Prostate gland (tissue), 2 donors: Measurements from ENCODE around the gene CDH10. TPM values are rescaled to one million over a fixed set of nuclear protein-coding genes. Genes with fewer than 3 reads are reported as not detected.

Source experiments
- DNase-seq: peaks from one replicate; pipeline ENCODE4 v3.0.0-alpha.2; 2019; ENCODE audit warnings: low spot score
- H3K27ac ChIP-seq, 2 donors: fragments of 200-600 bp; sonication (generic); 2 replicates each; pipeline ENCODE4 v1.5.1; 2017 to 2019
- H3K27me3 ChIP-seq: fragments of 200-600 bp; sonication (generic); replicated peaks from 2 replicates; pipeline ENCODE4 v1.5.1; 2019; ENCODE audit not compliant: insufficient read depth
- H3K36me3 ChIP-seq, 2 donors: fragments of 200-600 bp; sonication (generic); 1 replicate in 1 of 2; 2 replicates in 1 of 2; pipeline versions ENCODE4 v1.5.1 to v1.8.1; 2017 to 2019
- H3K4me1 ChIP-seq: fragments of 200-600 bp; sonication (generic); replicated peaks from 2 replicates; pipeline ENCODE4 v1.5.1; 2019
- H3K4me3 ChIP-seq, 2 donors: fragments of 200-600 bp; sonication (generic); 2 replicates each; pipeline ENCODE4 v1.5.1; 2017 to 2019
- H3K9me3 ChIP-seq: fragments of 200-600 bp; sonication (generic); 2 replicates; pipeline ENCODE4 v1.5.1; 2017
- POLR2A ChIP-seq: fragments of 450-650 bp; IDR thresholded peaks from one replicate; pipeline ENCODE4 v1.6.1; 2016; ENCODE audit warnings: antibody characterized with exemption, mild to moderate bottlenecking
- POLR2AphosphoS5 ChIP-seq: sonication (generic); formaldehyde crosslinking; IDR thresholded peaks from one replicate; pipeline ENCODE4 v1.6.1; 2017; ENCODE audit warnings: antibody characterized with exemption
- WGBS: methylation state at CpG from one replicate; pipeline ENCODE4 v1.1.5; 2018; 5-methylcytosine and 5-hydroxymethylcytosine counted together
- intact Hi-C: fragments of 100-400 bp; cut with DNase I; formaldehyde crosslinking; loops from one replicate; pipeline ENCODE4 v1.14.2; 2022
- total RNA-seq, 2 donors: library from RNA; depleted of rRNA; stranded (reverse); fragments of >200 nt; gene quantifications; one replicate each; pipeline ENCODE4 v1.1.0, GENCODE V29; 2016
- TF ChIP-seq, protein P1 (sequence below), 4 experiments: fragments of 200-600 bp in 2 of 4; fragments of 450-650 bp in 2 of 4; sonication (generic) in 2 of 4; IDR thresholded peaks; 1 replicate in 3 of 4; 2 replicates in 1 of 4; pipeline ENCODE4 v1.5.1; 2016 to 2019; ENCODE audit warnings: antibody characterized with exemption in 4 of 4, mild to moderate bottlenecking in 2 of 4, moderate library complexity in 2 of 4

Gene CDH10
- total RNA-seq: 1 to 10 TPM in 1 of 2 donors, under 1 TPM in 1; 0.77 to 1.1 TPM

DNA sequence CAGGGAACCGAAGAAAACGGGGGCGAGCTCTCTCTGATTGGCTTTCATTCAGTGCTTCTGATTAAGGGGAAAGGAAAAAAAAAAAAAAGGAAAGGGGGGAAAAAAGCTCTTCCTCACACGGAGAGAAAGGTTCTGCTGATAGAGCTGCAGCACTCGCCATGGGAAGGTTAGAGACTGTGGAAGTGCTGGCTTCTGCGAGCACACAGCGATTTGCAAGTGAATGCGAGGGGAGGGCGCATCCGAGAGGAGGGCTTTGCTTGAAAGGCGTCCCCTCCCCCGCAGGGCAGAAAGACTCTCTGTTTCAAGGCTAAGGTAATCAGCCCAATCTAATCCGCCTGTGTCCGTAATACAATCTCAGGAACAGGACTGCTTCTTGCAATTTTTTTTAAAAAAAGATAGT, at the start of gene CDH10:
Gene CDH10 (minus strand): TSS at position 218 of the 400 bp plus-strand sequence. CDS start 51,488 bp downstream, outside the sequence.
- H3K27ac ChIP-seq: no peak within 1 kb of the TSS
- H3K27me3 ChIP-seq: no peaks in the 10 kb centered on the region
- no peaks in the 10 kb centered on the region for H3K36me3 ChIP-seq
- TF ChIP-seq POLR2A: no peak
- TF ChIP-seq, protein P1, sequence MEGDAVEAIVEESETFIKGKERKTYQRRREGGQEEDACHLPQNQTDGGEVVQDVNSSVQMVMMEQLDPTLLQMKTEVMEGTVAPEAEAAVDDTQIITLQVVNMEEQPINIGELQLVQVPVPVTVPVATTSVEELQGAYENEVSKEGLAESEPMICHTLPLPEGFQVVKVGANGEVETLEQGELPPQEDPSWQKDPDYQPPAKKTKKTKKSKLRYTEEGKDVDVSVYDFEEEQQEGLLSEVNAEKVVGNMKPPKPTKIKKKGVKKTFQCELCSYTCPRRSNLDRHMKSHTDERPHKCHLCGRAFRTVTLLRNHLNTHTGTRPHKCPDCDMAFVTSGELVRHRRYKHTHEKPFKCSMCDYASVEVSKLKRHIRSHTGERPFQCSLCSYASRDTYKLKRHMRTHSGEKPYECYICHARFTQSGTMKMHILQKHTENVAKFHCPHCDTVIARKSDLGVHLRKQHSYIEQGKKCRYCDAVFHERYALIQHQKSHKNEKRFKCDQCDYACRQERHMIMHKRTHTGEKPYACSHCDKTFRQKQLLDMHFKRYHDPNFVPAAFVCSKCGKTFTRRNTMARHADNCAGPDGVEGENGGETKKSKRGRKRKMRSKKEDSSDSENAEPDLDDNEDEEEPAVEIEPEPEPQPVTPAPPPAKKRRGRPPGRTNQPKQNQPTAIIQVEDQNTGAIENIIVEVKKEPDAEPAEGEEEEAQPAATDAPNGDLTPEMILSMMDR (IDR thresholded peaks at IDR 0.05): no peak
- no peak for TF ChIP-seq POLR2AphosphoS5
- intact Hi-C loops: no loop called here
- DNase-seq: no peak
- no peaks in the 10 kb centered on the region for H3K4me1 ChIP-seq
- no peaks in the 10 kb centered on the region for H3K9me3 ChIP-seq
- under 1% methylated on average over 14 of the region's 14 CpGs for WGBS
- peak within 1 kb of the TSS; percentile 7 to 12 for H3K4me3 ChIP-seq

DNA sequence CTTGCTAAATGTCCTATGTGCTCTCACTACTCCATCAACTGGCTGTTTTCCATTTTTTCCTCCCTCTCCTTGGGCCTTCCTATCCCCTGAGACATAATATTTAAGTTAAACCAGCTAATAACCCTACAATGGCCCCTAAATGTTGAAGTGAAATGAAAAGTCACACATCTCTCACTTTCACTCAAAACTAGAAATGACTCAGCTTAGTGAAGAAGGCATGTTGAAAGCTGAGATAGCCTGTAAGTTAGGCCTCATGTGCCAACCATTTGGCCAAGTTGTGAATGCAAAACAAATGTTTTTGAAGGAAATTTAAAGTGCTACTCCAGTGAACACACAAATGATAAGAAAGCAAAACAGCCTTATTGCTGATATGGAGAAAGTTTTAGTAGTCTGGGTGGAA, 48.8 kb upstream of the CDH10 start:
- no peaks in the 10 kb centered on the region for H3K9me3 ChIP-seq
- TF ChIP-seq POLR2A: no peak
- TF ChIP-seq POLR2AphosphoS5: no peak
- TF ChIP-seq, protein P1 (IDR thresholded peaks at IDR 0.05): no peak
- no peaks in the 10 kb centered on the region for H3K27me3 ChIP-seq
- no peak for DNase-seq
- no peak overlapping the region for H3K27ac ChIP-seq
- intact Hi-C loops: no loop called here
- H3K36me3 ChIP-seq: no peaks in the 10 kb centered on the region
- no peak overlapping the region for H3K4me3 ChIP-seq
- no peaks in the 10 kb centered on the region for H3K4me1 ChIP-seq

DNA sequence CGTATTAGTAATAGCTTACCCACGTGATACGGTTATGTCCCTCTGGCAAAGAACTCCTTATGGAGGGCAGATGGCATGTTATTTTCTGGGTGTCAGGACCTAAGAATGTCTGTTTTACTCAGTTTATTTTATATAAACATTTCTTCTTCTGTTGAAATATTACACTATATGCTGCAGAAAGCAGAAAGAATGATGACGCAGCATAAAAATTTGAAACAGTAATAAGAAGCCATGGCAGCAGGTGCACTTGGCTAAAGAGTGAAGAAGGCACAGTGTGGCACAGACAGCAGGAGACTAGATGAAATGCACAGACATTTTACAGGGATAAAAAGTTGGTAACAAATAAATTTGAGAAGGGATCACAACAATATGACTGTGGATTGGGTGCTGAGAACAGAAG, 46.3 kb upstream of the CDH10 start:
- WGBS: 95% methylated on average over 4 of the region's 4 CpGs
- no peaks in the 10 kb centered on the region for H3K9me3 ChIP-seq
- no peak for DNase-seq
- intact Hi-C loops: no loop called here
- H3K4me1 ChIP-seq: no peaks in the 10 kb centered on the region
- H3K36me3 ChIP-seq: no peaks in the 10 kb centered on the region
- H3K4me3 ChIP-seq: no peak overlapping the region
- H3K27ac ChIP-seq: no peak overlapping the region
- H3K27me3 ChIP-seq: no peaks in the 10 kb centered on the region
- TF ChIP-seq POLR2AphosphoS5: no peak
- no peak for TF ChIP-seq POLR2A
- TF ChIP-seq, protein P1 (IDR thresholded peaks at IDR 0.05): no peak

DNA sequence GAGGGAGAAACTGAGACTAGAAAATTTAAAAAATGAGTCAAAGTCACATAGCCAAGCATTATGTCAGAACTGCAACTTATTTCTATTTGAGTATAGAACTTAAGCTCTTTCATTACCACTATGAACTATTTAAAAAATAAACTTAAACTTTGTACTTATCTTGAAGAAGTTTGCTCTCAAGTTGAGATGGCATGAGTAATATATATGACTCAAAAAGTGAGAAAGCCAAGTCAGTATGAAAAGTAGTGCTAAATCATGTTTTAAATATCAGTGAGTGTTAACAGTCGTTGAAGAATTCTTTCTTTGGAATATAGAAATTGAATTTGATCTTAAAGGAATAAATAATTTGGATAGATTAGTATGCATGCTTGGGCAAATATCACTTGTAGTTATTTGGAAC, 36.3 kb upstream of the CDH10 start:
- Histone ChIP-seq H3K9me3 (no peaks in the 10 kb centered on the region), H3K27me3 (no peaks in the 10 kb centered on the region), H3K27ac (no peak overlapping the region), H3K36me3 (no peaks in the 10 kb centered on the region), H3K4me1 (no peaks in the 10 kb centered on the region), H3K4me3 (no peak overlapping the region)
- WGBS: 75% methylated on average over 1 of the region's 1 CpG
- intact Hi-C loops: no loop called here
- TF ChIP-seq POLR2A: no peak
- TF ChIP-seq, protein P1 (IDR thresholded peaks at IDR 0.05): no peak
- TF ChIP-seq POLR2AphosphoS5: no peak
- no peak for DNase-seq

DNA sequence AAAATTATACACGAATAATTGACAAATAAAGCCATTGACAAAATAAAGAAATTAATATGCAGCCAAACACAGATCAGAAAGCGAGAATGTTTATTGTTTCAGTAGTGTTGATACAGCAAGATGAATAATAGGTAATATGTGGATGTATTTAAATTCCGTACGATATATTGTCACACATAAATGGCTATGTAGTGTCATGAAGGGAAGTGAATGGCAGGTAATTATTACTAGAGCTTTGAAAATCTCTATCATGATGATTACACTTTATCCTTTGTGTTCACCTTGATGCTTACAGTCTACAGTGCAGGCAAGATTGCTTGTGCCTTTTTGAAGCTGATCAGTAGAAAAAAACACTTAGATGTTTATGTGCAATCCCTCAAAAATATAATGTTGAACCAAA, 23.3 kb upstream of the CDH10 start:
- Histone ChIP-seq H3K36me3 (no peaks in the 10 kb centered on the region), H3K27ac (no peak overlapping the region), H3K27me3 (no peaks in the 10 kb centered on the region), H3K9me3 (no peaks in the 10 kb centered on the region), H3K4me1 (no peaks in the 10 kb centered on the region), H3K4me3 (no peak overlapping the region)
- 91% methylated on average over 4 of the region's 4 CpGs for WGBS
- DNase-seq: no peak
- intact Hi-C loops: no loop called here
- TF ChIP-seq POLR2A (no peak), POLR2AphosphoS5 (no peak)
- TF ChIP-seq, protein P1 (IDR thresholded peaks at IDR 0.05): no peak
